Measurements from ENCODE around the gene ZNF587. TPM values are rescaled to one million over a fixed set of nuclear protein-coding genes. Genes with fewer than 3 reads are reported as not detected.
A peak's percentile ranks its signal among the peaks of the same experiment; 100 is the strongest.
"Not testable (repeated sequence)": the region's sequence is repeated elsewhere in the genome, so short reads cannot be mapped to it uniquely, and the experiment has no call there.

The ZNF587 gene
- total RNA-seq, 4 donors from 2014 or later, result 21.0 to 34.8 (median 28.3) TPM

DNA sequence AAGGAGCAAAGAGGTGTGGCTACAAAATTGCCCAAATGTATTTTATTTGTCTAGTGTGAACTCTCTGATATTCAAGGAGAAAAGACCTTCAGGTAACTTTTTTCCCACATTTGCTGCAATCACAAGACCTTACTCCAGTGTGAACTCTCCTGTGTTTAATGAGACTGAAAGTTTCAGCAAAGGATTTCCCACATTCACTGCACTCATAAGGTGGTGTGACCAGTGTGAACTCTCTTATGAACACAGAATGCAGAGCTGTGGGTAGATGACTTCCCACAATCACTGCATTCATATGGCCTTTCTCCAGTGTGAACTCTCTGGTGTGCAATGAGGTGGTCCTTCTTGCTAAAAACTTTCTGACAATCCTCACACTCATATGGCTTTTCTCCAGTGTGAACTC, 22.8 kb downstream of the ZNF587 start:
- H3K27me3 ChIP-seq, result no peaks in the 10 kb centered on the region
- H3K4me3 ChIP-seq, result no peak overlapping the region
- no peak for DNase-seq (ENCODE audit: low spot score in 2 of 2)
- H3K27ac ChIP-seq, result no peak overlapping the region
- H3K4me1 ChIP-seq, result no peaks in the 10 kb centered on the region
- peaks cover 3 to 97% (median 38%) of the 10 kb centered on the region in 4 donors for H3K9me3 ChIP-seq
- no peak for TF ChIP-seq POLR2A (IDR thresholded peaks at IDR 0.05)
- TF ChIP-seq EP300 (IDR thresholded peaks at IDR 0.05), result no peak
- TF ChIP-seq, protein P1, sequence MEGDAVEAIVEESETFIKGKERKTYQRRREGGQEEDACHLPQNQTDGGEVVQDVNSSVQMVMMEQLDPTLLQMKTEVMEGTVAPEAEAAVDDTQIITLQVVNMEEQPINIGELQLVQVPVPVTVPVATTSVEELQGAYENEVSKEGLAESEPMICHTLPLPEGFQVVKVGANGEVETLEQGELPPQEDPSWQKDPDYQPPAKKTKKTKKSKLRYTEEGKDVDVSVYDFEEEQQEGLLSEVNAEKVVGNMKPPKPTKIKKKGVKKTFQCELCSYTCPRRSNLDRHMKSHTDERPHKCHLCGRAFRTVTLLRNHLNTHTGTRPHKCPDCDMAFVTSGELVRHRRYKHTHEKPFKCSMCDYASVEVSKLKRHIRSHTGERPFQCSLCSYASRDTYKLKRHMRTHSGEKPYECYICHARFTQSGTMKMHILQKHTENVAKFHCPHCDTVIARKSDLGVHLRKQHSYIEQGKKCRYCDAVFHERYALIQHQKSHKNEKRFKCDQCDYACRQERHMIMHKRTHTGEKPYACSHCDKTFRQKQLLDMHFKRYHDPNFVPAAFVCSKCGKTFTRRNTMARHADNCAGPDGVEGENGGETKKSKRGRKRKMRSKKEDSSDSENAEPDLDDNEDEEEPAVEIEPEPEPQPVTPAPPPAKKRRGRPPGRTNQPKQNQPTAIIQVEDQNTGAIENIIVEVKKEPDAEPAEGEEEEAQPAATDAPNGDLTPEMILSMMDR (IDR thresholded peaks at IDR 0.05), result no peak
- H3K36me3 ChIP-seq, result peaks cover 0 to 55% (median 7%) of the 10 kb centered on the region in 3 donors

DNA sequence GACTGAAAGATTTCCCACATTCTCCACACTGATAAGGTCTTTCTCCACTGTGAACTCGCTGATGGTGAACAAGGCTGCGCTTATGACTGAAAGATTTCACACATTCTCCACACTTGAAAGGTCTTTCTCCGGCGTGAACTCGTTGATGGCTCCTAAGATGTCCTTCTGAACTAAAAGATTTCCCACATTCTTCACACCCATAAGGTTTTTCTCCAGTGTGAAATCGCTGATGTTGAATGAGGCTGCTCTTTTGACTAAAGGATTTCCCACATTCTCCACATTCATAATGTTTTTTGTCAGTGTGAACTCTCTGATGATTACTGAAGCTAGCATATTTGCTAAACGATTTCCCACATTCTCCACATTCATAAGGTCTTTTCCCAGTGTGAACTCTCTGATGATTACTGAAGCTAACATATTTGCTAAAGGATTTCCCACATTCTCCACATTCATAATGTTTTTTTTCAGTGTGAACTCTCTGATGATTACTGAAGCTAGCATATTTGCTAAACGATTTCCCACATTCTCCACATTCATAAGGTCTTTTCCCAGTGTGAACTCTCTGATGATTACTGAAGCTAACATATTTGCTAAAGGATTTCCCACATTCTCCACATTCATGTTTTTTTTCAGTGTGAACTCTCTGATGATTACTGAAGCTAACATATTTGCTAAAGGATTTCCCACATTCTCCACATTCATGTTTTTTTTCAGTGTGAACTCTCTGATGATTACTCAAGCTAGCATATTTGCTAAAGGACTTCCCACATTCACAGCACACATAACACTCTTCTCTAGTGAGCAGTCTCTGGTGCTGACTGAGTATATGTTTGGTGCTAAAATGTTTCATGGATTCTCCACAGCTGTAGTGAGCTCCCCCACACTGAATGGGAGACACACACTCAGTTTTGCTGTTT, 24.5 kb downstream of the ZNF587 start:
- Histone ChIP-seq H3K36me3 (peaks cover 0 to 56% (median 0%) of the 10 kb centered on the region in 3 donors), H3K9me3 (peaks cover 3 to 97% (median 35%) of the 10 kb centered on the region in 4 donors)
- not testable (repeated sequence) for H3K4me1 ChIP-seq; DNase-seq (ENCODE audit: low spot score in 2 of 2); H3K4me3 ChIP-seq; H3K27me3 ChIP-seq; H3K27ac ChIP-seq
- WGBS, 2 donors, result 92 to 96% methylated on average over 8 of the region's 8 CpGs

DNA sequence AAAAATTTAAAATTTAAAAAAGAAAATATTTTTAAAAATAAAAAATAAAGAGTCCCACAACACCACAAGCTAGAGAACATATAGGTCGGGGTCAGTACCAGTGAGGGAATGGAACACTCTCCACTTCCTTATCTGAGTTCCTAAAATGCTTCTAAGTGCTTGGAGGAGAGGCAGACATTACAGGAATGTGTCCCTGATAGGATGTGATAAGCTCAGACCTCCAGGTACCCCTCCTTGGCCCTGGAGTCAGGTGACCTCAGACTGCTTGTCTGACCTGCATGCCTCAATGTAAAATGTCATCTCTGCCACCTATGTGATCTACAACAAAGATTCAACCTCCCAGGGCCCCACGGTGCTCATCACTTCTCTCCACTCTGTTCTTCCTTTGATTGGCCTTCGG, 36.4 kb downstream of the ZNF587 start:
- no peaks in the 10 kb centered on the region for H3K4me1 ChIP-seq
- 91% methylated on average over 3 of the region's 3 CpGs for WGBS, 2 donors

DNA sequence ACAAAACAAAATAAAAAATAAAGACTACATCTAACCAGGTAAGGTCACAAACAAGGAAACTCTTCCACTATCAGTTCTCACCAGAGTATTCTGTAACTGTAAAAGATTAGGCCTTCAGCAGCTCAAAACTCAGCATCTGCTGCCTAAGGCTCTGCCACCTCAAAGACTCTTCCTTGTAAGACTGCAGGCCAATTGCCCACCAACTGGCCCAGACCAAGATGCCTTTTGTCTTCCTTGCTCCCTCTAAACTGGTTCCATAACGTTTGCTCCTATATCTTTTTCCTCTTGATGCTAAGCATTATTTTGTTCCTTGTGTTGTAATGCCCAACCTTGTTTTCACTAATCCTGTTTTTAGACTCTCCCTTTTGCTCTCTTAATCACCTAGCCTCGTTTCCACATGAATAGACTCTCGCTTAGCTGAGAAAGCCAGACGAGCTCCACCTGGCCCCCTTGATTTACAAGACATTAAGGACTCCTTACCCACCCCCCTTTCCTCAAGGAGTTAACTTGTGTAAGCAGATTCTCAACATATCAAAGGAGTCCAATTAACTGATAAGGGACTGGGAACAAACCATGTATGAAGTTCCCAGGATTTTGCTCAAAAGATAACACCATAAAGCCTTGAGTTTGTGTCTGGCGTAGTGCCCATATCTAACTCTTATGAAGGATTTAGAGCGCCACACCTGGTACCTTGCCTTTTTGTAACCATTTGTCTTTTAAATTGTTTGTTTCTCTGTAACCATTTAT, 37.7 kb downstream of the ZNF587 start:
- H3K36me3 ChIP-seq, result peaks cover 0 to 85% (median 0%) of the 10 kb centered on the region in 3 donors
- no peak overlapping the region for H3K27ac ChIP-seq
- TF ChIP-seq, protein P1 (IDR thresholded peaks at IDR 0.05), result no peak
- TF ChIP-seq POLR2A (IDR thresholded peaks at IDR 0.05) (no peak), EP300 (IDR thresholded peaks at IDR 0.05) (no peak)
- no peak for DNase-seq (ENCODE audit: low spot score in 2 of 2)
- no peak overlapping the region for H3K4me3 ChIP-seq
- H3K9me3 ChIP-seq, result peaks cover 0 to 96% (median 11%) of the 10 kb centered on the region in 4 donors
- no peaks in the 10 kb centered on the region for H3K4me1 ChIP-seq
- no peaks in the 10 kb centered on the region for H3K27me3 ChIP-seq
- WGBS, 2 donors, result 28 to 30% methylated on average over 6 of the region's 6 CpGs

More for the DNA sequence above, 36.4 kb downstream of the ZNF587 start:
- H3K9me3 ChIP-seq, result peaks cover 0 to 83% (median 11%) of the 10 kb centered on the region in 4 donors
- no peak overlapping the region for H3K4me3 ChIP-seq
- DNase-seq (ENCODE audit: low spot score in 2 of 2), result no peak
- no peaks in the 10 kb centered on the region for H3K27me3 ChIP-seq
- H3K36me3 ChIP-seq, result peaks cover 0 to 73% (median 0%) of the 10 kb centered on the region in 3 donors
- TF ChIP-seq, protein P1 (IDR thresholded peaks at IDR 0.05), result no peak
- TF ChIP-seq EP300 (IDR thresholded peaks at IDR 0.05) (no peak), POLR2A (IDR thresholded peaks at IDR 0.05) (no peak)
- no peak overlapping the region for H3K27ac ChIP-seq

DNA sequence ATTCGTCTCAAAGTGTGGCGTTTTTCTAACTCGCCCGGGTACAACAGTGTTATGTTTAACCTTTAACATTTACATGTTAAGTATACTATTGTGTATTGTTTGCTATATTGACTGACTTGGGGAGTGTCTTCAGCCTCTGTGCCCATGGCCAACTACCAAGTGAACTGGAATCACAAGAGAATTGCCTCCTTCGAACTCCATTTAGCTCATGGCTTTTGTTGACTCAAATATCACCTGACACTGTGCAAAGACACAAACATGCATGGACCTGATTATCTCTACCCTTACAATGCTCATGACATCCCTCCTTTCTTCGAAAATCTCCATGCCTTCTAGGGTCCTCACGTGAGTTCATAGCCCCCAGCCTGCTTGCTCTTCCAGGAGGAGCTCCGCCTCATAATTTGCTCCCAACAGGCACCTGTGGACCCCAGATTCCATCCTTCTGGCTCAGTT, 38.5 kb downstream of the ZNF587 start:
- DNase-seq (ENCODE audit: low spot score in 2 of 2), result no peak
- H3K36me3 ChIP-seq, result peaks cover 0 to 86% (median 0%) of the 10 kb centered on the region in 3 donors
- 5 to 9% methylated on average over 8 of the region's 8 CpGs for WGBS, 2 donors
- H3K4me1 ChIP-seq, result no peaks in the 10 kb centered on the region
- H3K27ac ChIP-seq, result peak overlapping the region in 1 of 4 donors; percentile 64
- peaks cover 0 to 97% (median 11%) of the 10 kb centered on the region in 4 donors for H3K9me3 ChIP-seq
- TF ChIP-seq EP300 (IDR thresholded peaks at IDR 0.05) (no peak), POLR2A (IDR thresholded peaks at IDR 0.05) (no peak)
- TF ChIP-seq, protein P1 (IDR thresholded peaks at IDR 0.05), result no peak
- H3K4me3 ChIP-seq, result peak overlapping the region; percentile 32 to 72 (median 49)
- H3K27me3 ChIP-seq, result no peaks in the 10 kb centered on the region

Data from tibial nerve (tissue), 4 donors.